ENCODE results near the gene ANKHD1.
A peak's percentile ranks its signal among the peaks of the same experiment; 100 is the strongest.

Gene ANKHD1

DNA sequence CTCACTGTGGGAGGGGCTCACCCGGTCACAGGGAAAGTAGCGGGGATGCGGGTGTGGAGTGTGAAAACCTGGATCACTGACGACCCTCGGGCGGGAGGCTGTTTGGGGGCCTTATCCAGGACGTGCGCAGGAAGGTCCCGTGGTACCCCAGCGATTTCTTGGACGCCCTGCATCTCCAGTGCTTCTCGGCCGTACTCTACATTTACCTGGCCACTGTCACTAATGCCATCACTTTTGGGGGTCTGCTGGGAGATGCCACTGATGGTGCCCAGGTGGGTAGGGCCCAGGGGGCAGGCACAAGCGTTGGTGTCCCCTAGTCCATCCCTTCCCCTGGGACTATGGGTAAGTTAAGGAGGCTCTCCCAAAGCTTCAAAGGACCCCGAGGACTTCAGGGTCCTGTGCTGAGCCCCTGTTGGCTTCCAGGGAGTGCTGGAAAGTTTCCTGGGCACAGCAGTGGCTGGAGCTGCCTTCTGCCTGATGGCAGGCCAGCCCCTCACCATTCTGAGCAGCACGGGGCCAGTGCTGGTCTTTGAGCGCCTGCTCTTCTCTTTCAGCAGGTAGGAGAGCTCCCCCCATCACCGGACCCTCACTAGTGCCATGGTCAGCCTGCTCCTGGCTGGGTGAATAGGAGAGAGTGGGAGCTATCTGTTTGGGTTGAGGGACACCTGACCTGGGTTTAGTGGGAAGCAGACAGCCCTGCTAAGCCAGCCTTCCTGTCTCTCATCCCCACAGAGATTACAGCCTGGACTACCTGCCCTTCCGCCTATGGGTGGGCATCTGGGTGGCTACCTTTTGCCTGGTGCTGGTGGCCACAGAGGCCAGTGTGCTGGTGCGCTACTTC lies 37.8 kb upstream of the ANKHD1 start:
- H3K4me3 Mint-ChIP-seq = peak overlapping the region; percentile 70
- H3K4me1 Mint-ChIP-seq = peaks cover 6% of the 10 kb centered on the region
- no peak overlapping the region for H3K27ac Mint-ChIP-seq (ENCODE audit: low read depth)

GRCh38 chr5:140364472-140364765 lies 37.2 kb upstream of the ANKHD1 start:
- Mint-ChIP-seq H3K36me3 (ENCODE audit: insufficient read depth) (no peaks in the 10 kb centered on the region), H3K4me1 (peaks cover 6% of the 10 kb centered on the region), H3K4me3 (no peak overlapping the region), H3K9me3 (no peaks in the 10 kb centered on the region), H3K27ac (ENCODE audit: low read depth) (no peak overlapping the region), H3K27me3 (no peaks in the 10 kb centered on the region)
- no peak for ATAC-seq (replicated peaks; ENCODE audit: extremely low read depth, poor library complexity, severe bottlenecking)
- no peak for DNase-seq (ENCODE audit: low spot score in 2 of 2)

More for the DNA sequence above, 37.8 kb upstream of the ANKHD1 start:
- DNase-seq (ENCODE audit: low spot score in 2 of 2) = no peak
- Mint-ChIP-seq H3K9me3 (no peaks in the 10 kb centered on the region), H3K27me3 (no peaks in the 10 kb centered on the region), H3K36me3 (ENCODE audit: insufficient read depth) (no peaks in the 10 kb centered on the region)
- ATAC-seq (replicated peaks; ENCODE audit: extremely low read depth, poor library complexity, severe bottlenecking) = no peak

- DNase-seq (ENCODE audit: low spot score in 2 of 2) (no peak), ATAC-seq (replicated peaks; ENCODE audit: extremely low read depth, poor library complexity, severe bottlenecking) (no peak)
- no peaks in the 10 kb centered on the region for H3K9me3 Mint-ChIP-seq
- no peaks in the 10 kb centered on the region for H3K36me3 Mint-ChIP-seq (ENCODE audit: insufficient read depth)
- H3K4me3 Mint-ChIP-seq = no peak overlapping the region
- no peak overlapping the region for H3K27ac Mint-ChIP-seq (ENCODE audit: low read depth)
- peaks cover 6% of the 10 kb centered on the region for H3K4me1 Mint-ChIP-seq
- no peaks in the 10 kb centered on the region for H3K27me3 Mint-ChIP-seq
Observed at GRCh38 chr5:140365282-140365681, 36.4 kb upstream of the ANKHD1 start.

GRCh38 chr5:140365941-140366340 lies 35.7 kb upstream of the ANKHD1 start:
- H3K4me3 Mint-ChIP-seq = no peak overlapping the region
- no peak overlapping the region for H3K27ac Mint-ChIP-seq (ENCODE audit: low read depth)
- peaks cover 6% of the 10 kb centered on the region for H3K4me1 Mint-ChIP-seq
- H3K36me3 Mint-ChIP-seq (ENCODE audit: insufficient read depth) = no peaks in the 10 kb centered on the region
- DNase-seq (ENCODE audit: low spot score in 2 of 2) (no peak), ATAC-seq (replicated peaks; ENCODE audit: extremely low read depth, poor library complexity, severe bottlenecking) (no peak)
- H3K27me3 Mint-ChIP-seq = no peaks in the 10 kb centered on the region
- no peaks in the 10 kb centered on the region for H3K9me3 Mint-ChIP-seq

GRCh38 chr5:140366589-140367255 lies 34.9 kb upstream of the ANKHD1 start:
- Mint-ChIP-seq H3K36me3 (ENCODE audit: insufficient read depth) (no peaks in the 10 kb centered on the region), H3K4me1 (peaks cover 6% of the 10 kb centered on the region), H3K9me3 (no peaks in the 10 kb centered on the region), H3K4me3 (no peak overlapping the region), H3K27ac (ENCODE audit: low read depth) (no peak overlapping the region), H3K27me3 (no peaks in the 10 kb centered on the region)
- DNase-seq (ENCODE audit: low spot score in 2 of 2) = no peak
- ATAC-seq (replicated peaks; ENCODE audit: extremely low read depth, poor library complexity, severe bottlenecking) = no peak

- Mint-ChIP-seq H3K4me3 (no peak overlapping the region), H3K9me3 (no peaks in the 10 kb centered on the region)
- no peak for ATAC-seq (replicated peaks; ENCODE audit: extremely low read depth, poor library complexity, severe bottlenecking)
Observed at GRCh38 chr5:140367256-140368013, 34.2 kb upstream of the ANKHD1 start.

GRCh38 chr5:140371356-140372151 lies 30.1 kb upstream of the ANKHD1 start:
- Mint-ChIP-seq H3K4me1 (no peaks in the 10 kb centered on the region), H3K27me3 (no peaks in the 10 kb centered on the region), H3K4me3 (no peak overlapping the region), H3K9me3 (no peaks in the 10 kb centered on the region), H3K36me3 (ENCODE audit: insufficient read depth) (no peaks in the 10 kb centered on the region), H3K27ac (ENCODE audit: low read depth) (no peak overlapping the region)
- no peak for DNase-seq (ENCODE audit: low spot score in 2 of 2)
- ATAC-seq (replicated peaks; ENCODE audit: extremely low read depth, poor library complexity, severe bottlenecking) = no peak

More at GRCh38 chr5:140367256-140368013, 34.2 kb upstream of the ANKHD1 start:
- H3K36me3 Mint-ChIP-seq (ENCODE audit: insufficient read depth) = no peaks in the 10 kb centered on the region
- H3K27ac Mint-ChIP-seq (ENCODE audit: low read depth) = no peak overlapping the region
- H3K4me1 Mint-ChIP-seq = peaks cover 6% of the 10 kb centered on the region
- no peaks in the 10 kb centered on the region for H3K27me3 Mint-ChIP-seq
- no peak for DNase-seq (ENCODE audit: low spot score in 2 of 2)

- H3K27me3 Mint-ChIP-seq = no peaks in the 10 kb centered on the region
- no peaks in the 10 kb centered on the region for H3K4me1 Mint-ChIP-seq
- DNase-seq (ENCODE audit: low spot score in 2 of 2) (no peak), ATAC-seq (replicated peaks; ENCODE audit: extremely low read depth, poor library complexity, severe bottlenecking) (no peak)
- H3K36me3 Mint-ChIP-seq (ENCODE audit: insufficient read depth) = no peaks in the 10 kb centered on the region
- H3K9me3 Mint-ChIP-seq = no peaks in the 10 kb centered on the region
- no peak overlapping the region for H3K27ac Mint-ChIP-seq (ENCODE audit: low read depth)
- H3K4me3 Mint-ChIP-seq = no peak overlapping the region
Observed at GRCh38 chr5:140372971-140373487, 28.6 kb upstream of the ANKHD1 start.

- Mint-ChIP-seq H3K4me3 (no peak overlapping the region), H3K36me3 (ENCODE audit: insufficient read depth) (peaks cover 1% of the 10 kb centered on the region), H3K27me3 (no peaks in the 10 kb centered on the region), H3K27ac (ENCODE audit: low read depth) (no peak overlapping the region), H3K4me1 (no peaks in the 10 kb centered on the region), H3K9me3 (no peaks in the 10 kb centered on the region)
- DNase-seq (ENCODE audit: low spot score in 2 of 2) (no peak), ATAC-seq (replicated peaks; ENCODE audit: extremely low read depth, poor library complexity, severe bottlenecking) (no peak)
Observed at GRCh38 chr5:140381351-140381750, 20.3 kb upstream of the ANKHD1 start.

DNA sequence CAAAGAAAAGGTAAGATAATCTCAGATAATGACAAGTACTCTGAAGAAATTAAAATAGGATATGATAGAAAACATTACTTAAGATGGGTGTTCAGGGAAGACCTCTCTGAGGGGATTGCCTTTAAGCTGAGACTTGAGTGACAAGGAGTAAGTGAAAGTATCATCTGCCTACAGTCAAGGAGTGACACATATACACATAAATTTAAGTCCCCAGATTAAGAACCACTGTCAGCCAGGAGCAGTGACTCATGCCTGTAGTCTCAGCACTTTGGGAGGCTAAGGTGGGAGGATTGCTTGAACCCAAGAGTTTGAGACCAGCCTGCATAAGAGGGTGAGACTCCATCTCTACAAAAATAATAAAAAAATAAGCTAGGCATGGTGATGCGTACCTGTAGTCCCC lies 19.7 kb upstream of the ANKHD1 start:
- no peak for DNase-seq (ENCODE audit: low spot score in 2 of 2)

GRCh38 chr5:140382866-140383265 lies 18.8 kb upstream of the ANKHD1 start:
- DNase-seq (ENCODE audit: low spot score in 2 of 2) (no peak), ATAC-seq (replicated peaks; ENCODE audit: extremely low read depth, poor library complexity, severe bottlenecking) (no peak)
- Mint-ChIP-seq H3K27me3 (no peaks in the 10 kb centered on the region), H3K36me3 (ENCODE audit: insufficient read depth) (peaks cover 1% of the 10 kb centered on the region), H3K4me1 (no peaks in the 10 kb centered on the region), H3K27ac (ENCODE audit: low read depth) (no peak overlapping the region), H3K9me3 (no peaks in the 10 kb centered on the region), H3K4me3 (no peak overlapping the region)

More for the DNA sequence above, 19.7 kb upstream of the ANKHD1 start:
- Mint-ChIP-seq H3K36me3 (ENCODE audit: insufficient read depth) (peaks cover 1% of the 10 kb centered on the region), H3K4me3 (no peak overlapping the region), H3K9me3 (no peaks in the 10 kb centered on the region), H3K4me1 (no peaks in the 10 kb centered on the region), H3K27me3 (no peaks in the 10 kb centered on the region), H3K27ac (ENCODE audit: low read depth) (no peak overlapping the region)
- ATAC-seq (replicated peaks; ENCODE audit: extremely low read depth, poor library complexity, severe bottlenecking) = no peak

DNA sequence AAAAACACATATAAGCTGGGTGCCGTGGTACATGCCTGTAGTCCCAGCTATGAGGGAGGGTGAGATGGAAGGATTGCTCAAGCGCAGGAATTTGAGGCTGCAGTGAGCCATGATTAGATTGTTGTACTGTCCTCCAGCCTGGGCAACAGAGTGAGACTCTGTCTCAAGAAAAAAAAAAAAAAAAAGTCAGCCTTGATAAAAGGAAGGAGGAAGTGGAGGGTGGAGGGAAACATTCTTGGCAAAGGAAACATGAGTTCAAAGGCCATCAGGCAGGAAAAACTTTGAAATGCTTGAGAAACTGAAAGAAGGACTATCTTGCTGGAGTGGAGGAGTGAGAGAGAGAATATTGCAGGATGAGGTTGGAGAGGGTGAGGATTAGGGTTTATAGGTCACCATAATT lies 18.3 kb upstream of the ANKHD1 start:
- DNase-seq (ENCODE audit: low spot score in 2 of 2) (no peak), ATAC-seq (replicated peaks; ENCODE audit: extremely low read depth, poor library complexity, severe bottlenecking) (no peak)
- no peak overlapping the region for H3K27ac Mint-ChIP-seq (ENCODE audit: low read depth)
- no peaks in the 10 kb centered on the region for H3K27me3 Mint-ChIP-seq
- no peak overlapping the region for H3K4me3 Mint-ChIP-seq
- no peaks in the 10 kb centered on the region for H3K9me3 Mint-ChIP-seq
- H3K4me1 Mint-ChIP-seq = no peaks in the 10 kb centered on the region
- peaks cover 1% of the 10 kb centered on the region for H3K36me3 Mint-ChIP-seq (ENCODE audit: insufficient read depth)

Data from central memory CD8-positive, alpha-beta T cell (primary cell).